GM10248 (cell line): ENCODE data around the gene LCLAT1.

ENCODE experiments used
- CTCF ChIA-PET: fragments of 300-600 bp; sonication (Branson Sonifier 250); formaldehyde crosslinking; extraction: SDS; loops from one replicate; lab custom pipeline; 2021; ENCODE audit warnings: antibody characterized with exemption; lab: Yijun Ruan, JAX
- POLR2A ChIA-PET: fragments of 350-650 bp; sonication (Branson Sonifier 250); formaldehyde crosslinking; extraction: SDS; loops from one replicate; lab custom pipeline; 2020; ENCODE audit warnings: antibody characterized with exemption; lab: Yijun Ruan, JAX
- DNase-seq: peaks from one replicate; pipeline ENCODE4 v3.0.0; 2012; ENCODE audit errors: extremely low spot score
- TF ChIP-seq, protein P1 (sequence below): IDR thresholded peaks from 2 replicates; pipeline ENCODE4 v1.5.1; 2012; ENCODE audit warnings: mild to moderate bottlenecking, low read depth; ENCODE audit errors: extremely low read depth, missing control alignments, control extremely low read depth

Gene LCLAT1

DNA sequence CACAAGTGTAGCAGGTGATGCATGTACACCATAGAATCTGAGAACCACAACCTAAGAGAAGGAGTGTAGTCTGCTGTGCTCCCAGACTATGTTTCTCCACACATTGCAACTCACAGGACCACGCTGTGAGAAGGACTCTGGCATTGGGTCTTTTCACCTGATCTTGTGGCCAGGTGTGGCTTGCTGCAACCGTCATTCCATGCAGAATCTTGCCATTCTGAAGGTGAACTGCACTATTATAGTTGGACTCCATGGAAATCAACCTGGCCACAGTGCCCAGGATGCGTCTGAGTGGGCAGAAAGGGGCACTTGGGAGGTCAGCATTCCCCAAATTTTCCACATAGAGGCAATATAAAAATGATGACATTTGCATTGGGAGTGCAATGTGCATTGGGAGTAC lies 237.9 kb downstream of the LCLAT1 start:
- POLR2A ChIA-PET = no interaction called here
- CTCF ChIA-PET = interaction anchor here (16.7 kb wide), 1 partner anchor 25 kb away, joined by 242 read pairs; no protein-coding TSS in a partner anchor
- TF ChIP-seq, protein P1, sequence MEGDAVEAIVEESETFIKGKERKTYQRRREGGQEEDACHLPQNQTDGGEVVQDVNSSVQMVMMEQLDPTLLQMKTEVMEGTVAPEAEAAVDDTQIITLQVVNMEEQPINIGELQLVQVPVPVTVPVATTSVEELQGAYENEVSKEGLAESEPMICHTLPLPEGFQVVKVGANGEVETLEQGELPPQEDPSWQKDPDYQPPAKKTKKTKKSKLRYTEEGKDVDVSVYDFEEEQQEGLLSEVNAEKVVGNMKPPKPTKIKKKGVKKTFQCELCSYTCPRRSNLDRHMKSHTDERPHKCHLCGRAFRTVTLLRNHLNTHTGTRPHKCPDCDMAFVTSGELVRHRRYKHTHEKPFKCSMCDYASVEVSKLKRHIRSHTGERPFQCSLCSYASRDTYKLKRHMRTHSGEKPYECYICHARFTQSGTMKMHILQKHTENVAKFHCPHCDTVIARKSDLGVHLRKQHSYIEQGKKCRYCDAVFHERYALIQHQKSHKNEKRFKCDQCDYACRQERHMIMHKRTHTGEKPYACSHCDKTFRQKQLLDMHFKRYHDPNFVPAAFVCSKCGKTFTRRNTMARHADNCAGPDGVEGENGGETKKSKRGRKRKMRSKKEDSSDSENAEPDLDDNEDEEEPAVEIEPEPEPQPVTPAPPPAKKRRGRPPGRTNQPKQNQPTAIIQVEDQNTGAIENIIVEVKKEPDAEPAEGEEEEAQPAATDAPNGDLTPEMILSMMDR = no peak
- no peak for DNase-seq

DNA sequence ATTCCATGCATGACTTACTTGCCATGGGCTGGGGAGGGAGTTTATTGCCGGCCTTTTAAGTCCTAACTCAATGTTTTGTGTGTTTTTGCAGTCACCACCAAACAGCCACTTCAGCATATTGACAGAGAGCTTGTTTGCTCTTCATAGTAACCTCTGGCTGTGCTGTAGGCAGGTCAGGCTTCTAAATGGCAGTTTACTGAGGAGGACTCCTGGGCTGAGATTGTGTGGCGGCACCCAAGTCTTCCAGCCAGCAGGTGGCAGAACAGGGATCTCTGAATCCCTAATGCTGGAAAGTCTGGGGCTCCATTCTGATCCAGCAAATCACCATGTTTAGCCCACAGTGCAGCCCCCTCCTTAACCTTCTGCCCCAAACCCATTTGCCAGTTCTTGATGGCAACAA lies 239.0 kb downstream of the LCLAT1 start:
- no peak for DNase-seq
- TF ChIP-seq, protein P1 = no peak

DNA sequence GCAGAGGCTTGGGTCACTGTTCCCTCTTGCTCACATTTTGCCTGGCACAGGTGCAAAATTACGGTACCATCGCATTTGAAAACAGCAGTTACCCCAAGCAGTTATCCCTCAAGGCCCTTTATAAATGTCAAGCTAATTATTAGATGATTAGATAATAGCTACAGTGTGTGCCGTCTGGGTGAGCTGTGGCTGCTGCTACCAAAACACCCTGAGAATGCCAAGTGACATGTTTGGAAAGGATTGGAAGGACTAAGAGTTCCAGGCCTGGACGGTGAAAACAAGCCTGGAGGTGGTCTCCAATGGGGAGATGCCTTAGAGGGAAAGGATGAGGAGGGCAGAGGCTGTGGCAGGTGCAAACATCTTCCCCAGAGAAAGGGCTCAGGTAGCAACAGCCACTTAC lies 239.6 kb downstream of the LCLAT1 start:
- TF ChIP-seq, protein P1 = no peak
- ChIA-PET CTCF (interaction anchor here (1.0 to 16.7 kb wide), 11 partner anchors 9 to 522 kb away, joined by 3 to 242 read pairs (median 3); no protein-coding TSS in a partner anchor), POLR2A (no interaction called here)
- no peak for DNase-seq

More for the DNA sequence above, 239.0 kb downstream of the LCLAT1 start:
- ChIA-PET POLR2A (no interaction called here), CTCF (interaction anchor here (0.9 to 16.7 kb wide), 11 partner anchors 8 to 522 kb away, joined by 3 to 242 read pairs (median 3); no protein-coding TSS in a partner anchor)

DNA sequence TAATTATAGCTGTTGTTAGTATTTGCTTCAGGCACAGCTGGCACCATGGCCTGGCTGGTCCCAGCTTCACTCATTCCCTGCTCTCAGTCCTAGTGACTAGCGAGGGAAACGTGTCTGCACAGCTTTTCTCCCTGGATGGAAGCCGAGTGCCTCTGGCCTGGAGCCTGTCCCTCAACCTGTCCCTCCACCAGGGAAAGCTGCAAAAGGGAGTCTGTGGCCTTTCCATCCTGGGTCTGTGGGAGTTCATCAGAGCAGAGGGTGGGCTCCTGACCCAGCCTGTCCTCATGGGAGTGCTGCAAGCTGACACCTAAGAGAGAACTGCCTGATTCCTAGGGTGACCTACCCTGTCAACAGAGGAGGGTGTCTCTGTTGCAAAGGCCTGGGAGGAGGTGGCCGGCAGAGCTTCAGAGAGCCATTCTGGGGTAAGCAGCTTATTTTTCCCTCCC lies 241.9 kb downstream of the LCLAT1 start:
- ChIA-PET POLR2A (no interaction called here), CTCF (interaction anchor here (0.8 to 16.7 kb wide), 7 partner anchors 20 to 524 kb away, joined by 3 to 242 read pairs (median 4); no protein-coding TSS in a partner anchor)
- DNase-seq = no peak
- TF ChIP-seq, protein P1 = no peak

DNA sequence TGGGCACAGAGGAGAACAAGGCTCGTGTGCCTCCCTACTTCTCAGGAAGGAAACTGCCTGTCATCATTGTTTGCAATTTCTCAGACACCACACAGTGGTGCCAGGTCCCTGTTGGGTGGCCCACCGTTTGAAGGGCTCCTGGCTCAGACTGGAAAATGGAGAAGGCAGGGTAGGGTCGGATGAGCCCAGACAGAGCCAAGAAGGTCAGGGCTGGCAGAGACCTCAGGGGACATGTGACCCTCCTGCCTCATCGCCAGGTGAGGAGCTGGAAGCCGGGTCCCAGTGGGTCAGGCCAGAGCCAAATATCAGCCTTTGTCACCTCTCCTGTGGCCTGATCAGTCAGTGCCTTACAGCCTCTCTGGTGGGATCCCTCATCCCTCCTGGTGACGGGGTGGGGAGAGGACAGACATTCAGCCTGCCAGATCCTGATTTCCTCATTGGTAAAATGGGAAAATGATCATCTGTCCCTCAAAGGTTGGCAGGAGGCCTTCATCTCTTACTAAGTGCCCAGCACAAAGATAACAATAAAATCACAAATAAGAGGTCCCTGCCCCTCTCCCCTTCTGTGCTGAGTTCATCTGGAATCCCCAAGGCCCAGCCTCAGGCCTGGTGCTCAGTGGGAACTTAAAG lies 242.6 kb downstream of the LCLAT1 start:
- TF ChIP-seq, protein P1 = no peak
- no peak for DNase-seq
- ChIA-PET CTCF (interaction anchor here (0.8 to 16.7 kb wide), 5 partner anchors 20 to 525 kb away, joined by 3 to 242 read pairs (median 4); no protein-coding TSS in a partner anchor), POLR2A (no interaction called here)

DNA sequence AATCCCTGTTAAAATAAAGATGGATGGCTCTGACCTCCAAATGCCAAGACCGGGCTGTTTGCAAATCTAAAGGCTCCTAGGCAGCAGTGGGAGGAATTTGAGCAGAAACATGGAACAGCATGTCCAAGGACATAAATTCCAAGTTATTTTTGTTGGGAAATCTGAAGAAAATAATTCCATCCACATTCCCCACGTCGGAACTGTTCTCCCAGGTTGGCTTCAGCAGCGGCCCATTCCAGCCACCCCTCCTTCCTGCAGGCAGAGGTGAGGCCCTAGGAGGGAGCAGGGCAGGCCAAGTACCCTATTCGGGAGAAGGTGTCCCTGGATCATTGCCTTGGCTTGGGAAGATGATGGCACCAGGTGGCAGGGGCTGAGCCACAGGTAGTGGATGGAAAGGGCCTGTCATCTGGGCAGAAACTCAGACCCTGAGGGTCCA lies 243.1 kb downstream of the LCLAT1 start:
- TF ChIP-seq, protein P1 = no peak
- CTCF ChIA-PET = interaction anchor here (1.2 to 16.7 kb wide), 2 partner anchors 20 to 481 kb away, joined by 4 to 242 read pairs; no protein-coding TSS in a partner anchor
- POLR2A ChIA-PET = no interaction called here

More for the DNA sequence above, 243.1 kb downstream of the LCLAT1 start:
- no peak for DNase-seq
